Measurements from ENCODE around the gene NHSL1.
"Not testable (repeated sequence)": the region's sequence is repeated elsewhere in the genome, so short reads cannot be mapped to it uniquely, and the experiment has no call there.

NHSL1 gene

DNA sequence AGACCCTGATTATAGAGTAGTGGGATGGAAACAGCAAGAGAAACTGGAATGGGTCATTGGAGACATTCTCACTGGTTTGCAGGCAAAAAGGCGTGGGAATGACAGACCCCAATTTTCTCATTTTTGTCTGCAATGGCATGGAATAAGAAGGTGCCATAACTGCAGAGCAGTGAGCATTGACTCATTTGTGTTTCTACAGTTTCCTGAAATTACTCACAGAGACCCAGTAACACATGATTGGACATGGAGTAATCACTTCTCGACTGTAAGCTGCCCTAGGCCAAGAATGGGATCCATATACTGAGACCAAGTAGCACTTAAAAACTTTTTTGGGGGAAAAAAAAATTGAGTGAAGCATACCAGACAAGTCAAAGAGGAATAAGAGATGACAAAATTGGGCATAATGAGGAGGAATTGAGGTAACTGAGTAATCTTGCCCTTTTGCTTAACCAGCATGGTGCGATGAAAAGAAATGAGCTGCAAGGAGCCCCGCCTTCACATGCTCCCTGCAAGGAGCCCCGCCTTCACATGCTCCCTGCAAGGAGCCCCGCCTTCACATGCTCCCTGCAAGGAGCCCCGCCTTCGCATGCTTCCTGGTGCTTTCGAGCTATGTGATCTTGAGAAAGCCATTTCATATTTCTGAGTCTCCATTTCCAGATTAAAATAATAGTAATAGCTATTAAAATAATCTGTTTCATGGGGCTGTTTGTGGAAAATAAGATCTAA, 44.1 kb downstream of the NHSL1 start:
- peak; percentile 9 for DNase-seq

GRCh38 chr6:138451043-138451442, 48.3 kb downstream of the NHSL1 start:
- DNase-seq: no peak

- no peak for DNase-seq
These were observed 48.8 kb downstream of the NHSL1 start for GRCh38 chr6:138450445-138450844.

GRCh38 chr6:138446821-138447220, 52.5 kb downstream of the NHSL1 start:
- no peak for DNase-seq

- DNase-seq: no peak
These were observed 55.3 kb downstream of the NHSL1 start for GRCh38 chr6:138443979-138444378.

DNA sequence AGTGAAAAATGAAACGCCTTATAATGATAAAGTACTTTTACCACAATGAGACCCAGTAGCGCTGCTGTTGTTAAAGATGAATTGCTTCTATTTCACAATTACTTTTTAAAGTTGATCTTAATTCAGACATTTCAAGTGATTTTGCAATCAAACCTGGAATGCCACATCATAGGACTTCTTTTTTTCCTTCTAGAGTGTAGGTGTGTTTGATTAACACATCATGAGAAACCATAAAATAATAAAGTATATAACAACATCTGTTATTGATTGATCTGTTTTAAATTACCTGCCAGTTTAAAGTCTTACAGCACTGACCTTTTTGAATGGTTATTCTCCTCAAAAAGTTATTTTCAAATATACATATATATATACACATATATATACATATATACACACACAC, 56.6 kb downstream of the NHSL1 start:
- DNase-seq: no peak

- DNase-seq: no peak
These were observed 57.3 kb downstream of the NHSL1 start for GRCh38 chr6:138441965-138442364.

GRCh38 chr6:138440758-138441357, 58.4 kb downstream of the NHSL1 start:
- no peak for DNase-seq

DNA sequence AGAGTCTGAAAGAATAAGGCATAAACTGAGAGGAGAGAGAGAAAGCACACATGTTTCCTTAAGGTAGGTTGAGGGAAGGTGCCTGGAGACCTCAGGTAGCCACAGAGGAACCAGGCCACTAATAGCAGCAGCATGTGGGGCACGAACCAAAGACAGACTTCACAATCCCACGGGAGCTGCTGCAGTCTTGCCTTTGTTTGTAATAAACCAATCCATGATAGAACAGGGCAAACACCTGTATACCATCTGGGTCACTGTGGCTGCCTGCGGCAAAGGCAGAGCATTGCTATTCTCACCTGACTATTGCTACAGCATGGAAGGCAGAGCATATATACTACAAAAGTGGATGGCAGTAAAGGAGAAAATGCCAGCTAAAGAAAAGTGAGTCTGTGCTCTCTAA, 59.0 kb downstream of the NHSL1 start:
- no peak for DNase-seq

DNA sequence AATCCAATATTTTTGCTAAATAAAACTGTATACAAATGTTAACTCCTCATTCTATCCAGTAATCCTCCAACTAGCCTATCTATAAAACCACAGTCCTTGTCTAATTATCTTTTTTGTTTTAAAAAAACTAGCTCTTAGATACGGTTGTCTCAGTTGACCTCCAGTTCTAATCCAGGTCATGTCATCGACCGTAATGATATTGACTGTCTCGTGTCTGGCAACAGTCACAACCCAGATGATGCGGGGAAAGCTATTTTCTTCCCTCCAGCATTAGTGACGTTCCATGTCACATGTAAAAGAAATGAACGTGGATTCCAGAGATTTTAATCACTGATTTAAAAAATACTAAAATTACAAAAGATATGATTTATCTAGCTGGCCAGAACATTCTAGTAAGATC, 59.7 kb downstream of the NHSL1 start:
- no peak for DNase-seq

- DNase-seq: no peak
These were observed 64.4 kb downstream of the NHSL1 start for GRCh38 chr6:138434925-138435324.

- DNase-seq: no peak
These were observed 65.2 kb downstream of the NHSL1 start for GRCh38 chr6:138434096-138434495.

DNA sequence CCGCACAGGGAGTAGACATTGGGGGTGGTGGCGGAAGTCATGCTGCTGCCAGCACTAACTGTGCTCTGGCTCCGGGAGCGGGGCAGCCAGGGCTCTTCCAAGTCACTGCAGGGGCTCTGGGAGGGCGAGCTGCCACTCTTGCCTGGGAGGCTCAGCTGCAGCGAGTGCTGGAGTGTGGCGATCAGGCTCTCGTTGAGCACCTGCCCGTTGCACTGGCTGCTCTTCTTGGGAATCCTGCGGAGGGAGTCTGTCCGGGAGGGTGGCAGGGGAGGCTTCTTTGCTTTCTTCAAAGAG, 67.3 kb downstream of the NHSL1 start:
- no peak for DNase-seq

- no peak for DNase-seq
These were observed 67.8 kb downstream of the NHSL1 start for GRCh38 chr6:138431256-138432062.

GRCh38 chr6:138430361-138431145, 68.7 kb downstream of the NHSL1 start:
- no peak for DNase-seq

DNA sequence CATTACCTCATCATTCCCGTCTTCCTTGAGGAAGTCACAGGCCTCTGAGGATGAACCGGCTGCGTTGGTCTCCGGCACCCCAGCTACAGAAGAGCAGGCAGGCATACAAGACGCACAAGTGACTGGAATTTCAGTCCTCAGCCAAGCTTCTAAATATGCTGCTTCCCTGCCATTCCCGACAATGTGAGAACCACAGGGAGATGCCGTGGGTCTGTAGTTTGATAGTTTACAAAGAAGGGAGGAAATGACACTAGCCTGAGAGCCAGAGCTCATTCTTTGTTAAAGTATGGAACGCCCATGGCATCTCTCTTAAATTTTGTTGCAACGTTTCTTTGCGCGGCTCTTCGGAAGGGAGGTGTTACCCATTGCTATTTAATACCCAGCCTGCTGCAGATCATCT, 69.5 kb downstream of the NHSL1 start:
- DNase-seq: no peak

GRCh38 chr6:138428944-138429598, 70.2 kb downstream of the NHSL1 start:
- no peak for DNase-seq

GRCh38 chr6:138427701-138428100, 71.6 kb downstream of the NHSL1 start:
- DNase-seq: no peak

GRCh38 chr6:138426500-138427123, 72.7 kb downstream of the NHSL1 start:
- no peak for DNase-seq

- not testable (repeated sequence) for DNase-seq
These were observed 74.0 kb downstream of the NHSL1 start for GRCh38 chr6:138425256-138425655.

- no peak for DNase-seq
These were observed 75.0 kb downstream of the NHSL1 start for GRCh38 chr6:138424004-138424904.
